Measurements from ENCODE around the gene C1orf185.
"Not testable (repeated sequence)": the region's sequence is repeated elsewhere in the genome, so short reads cannot be mapped to it uniquely, and the experiment has no call there.

Gene C1orf185

GRCh38 chr1:51139474-51139873 is 37.4 kb downstream of the C1orf185 start:
- no peak for DNase-seq

- no peak for DNase-seq
Observed at GRCh38 chr1:51147394-51147793, 45.4 kb downstream of the C1orf185 start.

GRCh38 chr1:51154776-51155175 is 52.7 kb downstream of the C1orf185 start:
- no peak for DNase-seq

- DNase-seq, result no peak
Observed at GRCh38 chr1:51156752-51157151, 54.7 kb downstream of the C1orf185 start.

GRCh38 chr1:51157395-51157794 is 55.4 kb downstream of the C1orf185 start:
- no peak for DNase-seq

- no peak for DNase-seq
Observed at GRCh38 chr1:51158263-51158662, 56.2 kb downstream of the C1orf185 start.

GRCh38 chr1:51162560-51162959 is 60.5 kb downstream of the C1orf185 start:
- not testable (repeated sequence) for DNase-seq

GRCh38 chr1:51165540-51165939 is 63.5 kb downstream of the C1orf185 start:
- no peak for DNase-seq

GRCh38 chr1:51168266-51168845 is 66.3 kb downstream of the C1orf185 start:
- no peak for DNase-seq

- no peak for DNase-seq
Observed at GRCh38 chr1:51168936-51169335, 66.9 kb downstream of the C1orf185 start.

GRCh38 chr1:51170342-51170741 is 68.3 kb downstream of the C1orf185 start:
- no peak for DNase-seq

- DNase-seq, result no peak
Observed at GRCh38 chr1:51172811-51173210, 70.8 kb downstream of the C1orf185 start.

- DNase-seq, result no peak
Observed at GRCh38 chr1:51175278-51175677, 73.2 kb downstream of the C1orf185 start.

GRCh38 chr1:51177988-51178387 is 76.0 kb downstream of the C1orf185 start:
- not testable (repeated sequence) for DNase-seq

- no peak for DNase-seq
Observed at GRCh38 chr1:51188230-51188629, 86.2 kb downstream of the C1orf185 start.

- peak; percentile 31 to 61 for DNase-seq
Observed at GRCh38 chr1:51189421-51190073, 87.5 kb downstream of the C1orf185 start.

GRCh38 chr1:51190961-51191360 is 88.9 kb downstream of the C1orf185 start:
- DNase-seq, result no peak

GRCh38 chr1:51192213-51192843 is 90.3 kb downstream of the C1orf185 start:
- DNase-seq, result peak; percentile 44 to 62

- DNase-seq, result no peak
Observed at GRCh38 chr1:51193564-51193963, 91.5 kb downstream of the C1orf185 start.

Measured in CD4-positive, alpha-beta T cell treated with Interferon alpha-2 for 1 hour (primary cell).